ENCODE measurements around the gene LNX2.

LNX2 gene

GRCh38 chr13:27632648-27633047 lies 12.3 kb upstream of the LNX2 start:
- DNase-seq (ENCODE audit: low read depth in 1 of 2, low spot score in 1 of 2), result no peak
- H3K27ac ChIP-seq (replicated peaks), result no peak overlapping the region
- no peak for TF ChIP-seq POLR2AphosphoS5 (IDR thresholded peaks at IDR 0.05; ENCODE audit: low read depth)
- TF ChIP-seq, protein P1, sequence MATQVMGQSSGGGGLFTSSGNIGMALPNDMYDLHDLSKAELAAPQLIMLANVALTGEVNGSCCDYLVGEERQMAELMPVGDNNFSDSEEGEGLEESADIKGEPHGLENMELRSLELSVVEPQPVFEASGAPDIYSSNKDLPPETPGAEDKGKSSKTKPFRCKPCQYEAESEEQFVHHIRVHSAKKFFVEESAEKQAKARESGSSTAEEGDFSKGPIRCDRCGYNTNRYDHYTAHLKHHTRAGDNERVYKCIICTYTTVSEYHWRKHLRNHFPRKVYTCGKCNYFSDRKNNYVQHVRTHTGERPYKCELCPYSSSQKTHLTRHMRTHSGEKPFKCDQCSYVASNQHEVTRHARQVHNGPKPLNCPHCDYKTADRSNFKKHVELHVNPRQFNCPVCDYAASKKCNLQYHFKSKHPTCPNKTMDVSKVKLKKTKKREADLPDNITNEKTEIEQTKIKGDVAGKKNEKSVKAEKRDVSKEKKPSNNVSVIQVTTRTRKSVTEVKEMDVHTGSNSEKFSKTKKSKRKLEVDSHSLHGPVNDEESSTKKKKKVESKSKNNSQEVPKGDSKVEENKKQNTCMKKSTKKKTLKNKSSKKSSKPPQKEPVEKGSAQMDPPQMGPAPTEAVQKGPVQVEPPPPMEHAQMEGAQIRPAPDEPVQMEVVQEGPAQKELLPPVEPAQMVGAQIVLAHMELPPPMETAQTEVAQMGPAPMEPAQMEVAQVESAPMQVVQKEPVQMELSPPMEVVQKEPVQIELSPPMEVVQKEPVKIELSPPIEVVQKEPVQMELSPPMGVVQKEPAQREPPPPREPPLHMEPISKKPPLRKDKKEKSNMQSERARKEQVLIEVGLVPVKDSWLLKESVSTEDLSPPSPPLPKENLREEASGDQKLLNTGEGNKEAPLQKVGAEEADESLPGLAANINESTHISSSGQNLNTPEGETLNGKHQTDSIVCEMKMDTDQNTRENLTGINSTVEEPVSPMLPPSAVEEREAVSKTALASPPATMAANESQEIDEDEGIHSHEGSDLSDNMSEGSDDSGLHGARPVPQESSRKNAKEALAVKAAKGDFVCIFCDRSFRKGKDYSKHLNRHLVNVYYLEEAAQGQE (IDR thresholded peaks at IDR 0.05; ENCODE audit: insufficient replicate concordance, low read depth), result no peak
- no peak overlapping the region for H3K4me3 ChIP-seq (replicated peaks; ENCODE audit: insufficient read depth, low read length)
- no peaks in the 10 kb centered on the region for H3K27me3 ChIP-seq (ENCODE audit: insufficient read depth, poor library complexity, severe bottlenecking)

- TF ChIP-seq CTCF (IDR thresholded peaks at IDR 0.05; ENCODE audit: insufficient read depth, low read length) (no peak), SPI1 (IDR thresholded peaks at IDR 0.05; ENCODE audit: borderline replicate concordance, low read depth) (no peak), POLR2AphosphoS5 (IDR thresholded peaks at IDR 0.05; ENCODE audit: low read depth) (no peak), GABPA (IDR thresholded peaks at IDR 0.05; ENCODE audit: low read depth) (no peak)
- TF ChIP-seq, protein P1 (IDR thresholded peaks at IDR 0.05; ENCODE audit: insufficient replicate concordance, low read depth), result no peak
- Histone ChIP-seq H3K27ac (replicated peaks) (no peak overlapping the region), H3K27me3 (ENCODE audit: insufficient read depth, poor library complexity, severe bottlenecking) (no peaks in the 10 kb centered on the region), H3K4me3 (replicated peaks; ENCODE audit: insufficient read depth, low read length) (no peak overlapping the region)
- DNase-seq (ENCODE audit: low read depth in 1 of 2, low spot score in 1 of 2), result no peak
These were observed 11.9 kb upstream of the LNX2 start for GRCh38 chr13:27632214-27632613.

GRCh38 chr13:27631665-27632064 lies 11.3 kb upstream of the LNX2 start:
- Histone ChIP-seq H3K27ac (replicated peaks) (no peak overlapping the region), H3K27me3 (ENCODE audit: insufficient read depth, poor library complexity, severe bottlenecking) (no peaks in the 10 kb centered on the region), H3K4me3 (replicated peaks; ENCODE audit: insufficient read depth, low read length) (no peak overlapping the region)
- TF ChIP-seq, protein P1 (IDR thresholded peaks at IDR 0.05; ENCODE audit: insufficient replicate concordance, low read depth), result no peak
- TF ChIP-seq POLR2AphosphoS5 (IDR thresholded peaks at IDR 0.05; ENCODE audit: low read depth) (no peak), GABPA (IDR thresholded peaks at IDR 0.05; ENCODE audit: low read depth) (no peak), SPI1 (IDR thresholded peaks at IDR 0.05; ENCODE audit: borderline replicate concordance, low read depth) (no peak)
- DNase-seq (ENCODE audit: low read depth in 1 of 2, low spot score in 1 of 2), result no peak

DNA sequence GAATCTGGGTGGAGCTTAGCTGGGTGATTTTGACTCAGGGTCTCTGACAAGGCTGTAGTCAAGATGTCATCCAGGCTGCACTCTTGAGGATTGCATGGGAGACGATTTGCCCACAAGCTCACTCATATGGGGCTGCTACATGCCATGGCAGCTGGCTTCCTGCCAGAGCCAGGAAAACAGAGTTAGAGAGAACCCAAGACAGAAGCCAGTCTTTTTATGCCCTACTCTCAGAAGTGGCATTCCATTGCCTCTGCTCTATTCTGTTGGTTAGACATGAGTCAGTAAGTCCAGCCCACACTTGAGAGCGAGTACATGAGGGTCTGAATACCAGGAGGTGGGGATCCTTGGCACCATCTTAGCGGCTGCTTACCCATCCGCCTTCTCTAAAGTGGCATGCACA lies 10.8 kb upstream of the LNX2 start:
- DNase-seq (ENCODE audit: low read depth in 1 of 2, low spot score in 1 of 2), result no peak

More for the DNA sequence above, 10.8 kb upstream of the LNX2 start:
- TF ChIP-seq CTCF (IDR thresholded peaks at IDR 0.05; ENCODE audit: insufficient read depth, low read length) (no peak), POLR2AphosphoS5 (IDR thresholded peaks at IDR 0.05; ENCODE audit: low read depth) (no peak), SPI1 (IDR thresholded peaks at IDR 0.05; ENCODE audit: borderline replicate concordance, low read depth) (no peak), GABPA (IDR thresholded peaks at IDR 0.05; ENCODE audit: low read depth) (no peak)
- TF ChIP-seq, protein P1 (IDR thresholded peaks at IDR 0.05; ENCODE audit: insufficient replicate concordance, low read depth), result no peak
- Histone ChIP-seq H3K4me3 (replicated peaks; ENCODE audit: insufficient read depth, low read length) (no peak overlapping the region), H3K27ac (replicated peaks) (no peak overlapping the region), H3K27me3 (ENCODE audit: insufficient read depth, poor library complexity, severe bottlenecking) (no peaks in the 10 kb centered on the region)

Measured in HL-60 (cell line).